Smooth muscle cell (in vitro differentiated cells): Measurements from ENCODE around the gene WDR55. TPM values are rescaled to one million over a fixed set of nuclear protein-coding genes. Genes with fewer than 3 reads are reported as not detected.

ENCODE experiments used
- DNase-seq: peaks from one replicate; lab custom pipeline; 2025; ENCODE audit not compliant: unreplicated experiment; lab: John Stamatoyannopoulos, UW
- H2AFZ ChIP-seq: fragments of 200-600 bp; sonication (generic); 2 replicates; pipeline ENCODE4 v1.6.0; 2016; ENCODE audit warnings: antibody characterized with exemption, low read depth, mild to moderate bottlenecking
- H3F3A ChIP-seq: fragments of 200-600 bp; sonication (generic); 2 replicates; pipeline ENCODE4 v1.6.0; 2017; ENCODE audit warnings: antibody characterized with exemption, low read depth
- H3K27ac ChIP-seq: fragments of 200-600 bp; sonication (generic); 2 replicates; pipeline ENCODE4 v1.5.1; 2016; ENCODE audit warnings: low read depth, mild to moderate bottlenecking
- H3K27me3 ChIP-seq: fragments of 200-600 bp; sonication (generic); 2 replicates; pipeline ENCODE4 v1.6.1; 2016; ENCODE audit warnings: low read depth, mild to moderate bottlenecking
- H3K36me3 ChIP-seq: fragments of 200-600 bp; sonication (generic); 2 replicates; pipeline ENCODE4 v1.5.1; 2016; ENCODE audit warnings: low read depth
- H3K4me1 ChIP-seq: fragments of 200-600 bp; sonication (generic); 2 replicates; pipeline ENCODE4 v1.5.1; 2016; ENCODE audit warnings: low read depth
- H3K4me2 ChIP-seq: fragments of 200-600 bp; sonication (generic); 2 replicates; pipeline ENCODE4 v1.6.0; 2016; ENCODE audit warnings: mild to moderate bottlenecking
- H3K4me3 ChIP-seq: fragments of 200-600 bp; sonication (generic); 2 replicates; pipeline ENCODE4 v1.5.1; 2016; ENCODE audit warnings: mild to moderate bottlenecking
- H3K79me2 ChIP-seq: fragments of 200-600 bp; sonication (generic); 2 replicates; pipeline ENCODE4 v1.6.0; 2016; ENCODE audit warnings: low read depth, mild to moderate bottlenecking
- H3K9ac ChIP-seq: fragments of 200-600 bp; sonication (generic); 2 replicates; pipeline ENCODE4 v1.6.0; 2016; ENCODE audit warnings: low read depth
- H3K9me3 ChIP-seq: fragments of 200-600 bp; sonication (generic); replicated peaks from 2 replicates; pipeline ENCODE4 v1.5.1; 2016; ENCODE audit warnings: low read depth
- H4K20me1 ChIP-seq: fragments of 200-600 bp; sonication (generic); 2 replicates; pipeline ENCODE4 v1.6.0; 2016; ENCODE audit warnings: low read depth
- WGBS: methylation state at CpG from one replicate; pipeline ENCODE4 v1.1.7; 2016; ENCODE audit warnings: low lambda C conversion rate; 5-methylcytosine and 5-hydroxymethylcytosine counted together
- polyA plus RNA-seq: library from polyadenylated mRNA; unstranded; fragments of >200 nt; fragmentation: Nextera tagmentation; extraction: Ambion mirVana; gene quantifications from 2 replicates; pipeline ENCODE4 v1.2.1, GENCODE V29; 2016
- total RNA-seq: library from RNA; depleted of rRNA; stranded (reverse); fragments of >200 nt; gene quantifications from 2 replicates; pipeline ENCODE4 v1.2.3, GENCODE V29; 2014
- TF ChIP-seq, protein P1 (sequence below): fragments of 200-600 bp; sonication (generic); IDR thresholded peaks from 2 replicates; pipeline ENCODE4 v1.5.1; 2017; ENCODE audit warnings: borderline replicate concordance, mild to moderate bottlenecking, antibody characterized with exemption; ENCODE audit not compliant: insufficient read depth, poor library complexity, severe bottlenecking

Gene WDR55
- total and polyA plus RNA-seq, 2 experiments from 2014 or later, result 14.2 to 20.6 TPM

DNA sequence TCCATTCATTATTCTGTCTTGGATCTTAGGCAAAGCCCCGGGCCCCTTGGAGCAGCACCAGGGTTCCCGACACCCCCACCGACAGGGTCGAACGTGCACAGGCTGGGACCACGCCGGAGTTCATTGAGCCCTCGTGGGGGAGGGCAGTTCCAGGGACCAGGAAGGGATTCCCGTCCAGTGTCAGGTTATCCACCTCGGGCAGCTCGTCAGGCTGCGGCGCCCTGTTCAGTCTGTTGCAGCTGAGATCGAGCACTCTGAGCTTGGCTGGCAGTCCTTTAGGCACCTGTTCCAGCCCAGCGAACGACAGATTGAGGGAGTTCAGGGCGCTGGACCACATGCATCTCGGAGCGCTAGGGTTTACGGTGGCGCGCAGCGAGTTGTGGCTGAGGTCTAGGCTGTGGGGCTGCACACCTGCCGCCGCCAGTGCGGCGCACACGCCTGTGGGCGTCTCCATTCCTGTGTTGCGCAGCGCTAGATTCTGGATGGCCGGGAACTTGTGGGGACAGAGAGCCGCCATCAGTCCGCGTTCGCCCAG is 32.8 kb upstream of the WDR55 start:
- DNase-seq, result no peak
- no peaks in the 10 kb centered on the region for H3K4me1 ChIP-seq
- no peaks in the 10 kb centered on the region for H3F3A ChIP-seq
- H3K27me3 ChIP-seq, result no peaks in the 10 kb centered on the region
- peaks cover 14% of the 10 kb centered on the region for H3K9me3 ChIP-seq
- H2AFZ ChIP-seq, result no peak overlapping the region
- H4K20me1 ChIP-seq, result no peaks in the 10 kb centered on the region
- no peak overlapping the region for H3K27ac ChIP-seq
- H3K4me3 ChIP-seq, result no peak overlapping the region
- TF ChIP-seq, protein P1, sequence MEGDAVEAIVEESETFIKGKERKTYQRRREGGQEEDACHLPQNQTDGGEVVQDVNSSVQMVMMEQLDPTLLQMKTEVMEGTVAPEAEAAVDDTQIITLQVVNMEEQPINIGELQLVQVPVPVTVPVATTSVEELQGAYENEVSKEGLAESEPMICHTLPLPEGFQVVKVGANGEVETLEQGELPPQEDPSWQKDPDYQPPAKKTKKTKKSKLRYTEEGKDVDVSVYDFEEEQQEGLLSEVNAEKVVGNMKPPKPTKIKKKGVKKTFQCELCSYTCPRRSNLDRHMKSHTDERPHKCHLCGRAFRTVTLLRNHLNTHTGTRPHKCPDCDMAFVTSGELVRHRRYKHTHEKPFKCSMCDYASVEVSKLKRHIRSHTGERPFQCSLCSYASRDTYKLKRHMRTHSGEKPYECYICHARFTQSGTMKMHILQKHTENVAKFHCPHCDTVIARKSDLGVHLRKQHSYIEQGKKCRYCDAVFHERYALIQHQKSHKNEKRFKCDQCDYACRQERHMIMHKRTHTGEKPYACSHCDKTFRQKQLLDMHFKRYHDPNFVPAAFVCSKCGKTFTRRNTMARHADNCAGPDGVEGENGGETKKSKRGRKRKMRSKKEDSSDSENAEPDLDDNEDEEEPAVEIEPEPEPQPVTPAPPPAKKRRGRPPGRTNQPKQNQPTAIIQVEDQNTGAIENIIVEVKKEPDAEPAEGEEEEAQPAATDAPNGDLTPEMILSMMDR, result no peak
- WGBS, result 95% methylated on average over 36 of the region's 36 CpGs
- H3K79me2 ChIP-seq, result no peaks in the 10 kb centered on the region
- H3K36me3 ChIP-seq, result no peaks in the 10 kb centered on the region
- no peak overlapping the region for H3K9ac ChIP-seq
- no peak overlapping the region for H3K4me2 ChIP-seq

DNA sequence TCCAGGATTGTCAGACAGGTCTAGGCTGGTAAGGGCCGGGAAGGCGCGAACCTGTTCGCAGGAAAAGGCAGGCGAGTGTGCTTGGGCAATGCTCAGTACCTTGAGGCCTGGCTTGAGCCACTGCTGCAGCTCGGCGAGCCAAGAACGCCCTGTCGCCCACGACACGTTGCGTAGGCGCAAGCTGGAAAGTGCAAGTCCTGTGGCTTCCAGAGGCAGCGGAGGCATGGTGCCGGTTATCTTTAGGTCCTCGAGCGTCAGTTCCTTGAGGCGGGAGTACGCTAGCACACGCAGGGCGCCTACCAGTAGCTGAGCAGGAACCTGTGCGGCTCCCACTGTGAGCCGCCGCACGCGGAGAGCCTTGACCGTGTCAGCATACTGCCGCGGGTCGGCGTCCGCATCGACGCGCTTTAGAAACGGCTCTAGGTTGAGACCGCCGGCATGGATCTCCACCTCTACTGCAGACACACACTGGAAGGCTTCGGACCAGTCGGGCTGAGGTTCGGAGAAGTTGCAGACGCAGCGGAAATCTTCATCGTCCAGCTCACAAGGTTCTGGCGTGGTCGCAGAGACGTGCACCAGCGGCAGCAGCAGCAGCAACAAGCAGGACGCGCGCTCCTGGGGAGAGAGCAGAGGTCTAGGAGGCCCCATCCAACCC is 32.2 kb upstream of the WDR55 start:
- Histone ChIP-seq H3K27me3 (no peaks in the 10 kb centered on the region), H3K4me3 (no peak overlapping the region), H3K9me3 (peaks cover 8% of the 10 kb centered on the region), H3K4me1 (no peaks in the 10 kb centered on the region), H3K36me3 (no peaks in the 10 kb centered on the region), H4K20me1 (no peaks in the 10 kb centered on the region), H3F3A (no peaks in the 10 kb centered on the region), H3K79me2 (no peaks in the 10 kb centered on the region), H2AFZ (no peak overlapping the region), H3K4me2 (no peak overlapping the region), H3K9ac (no peak overlapping the region), H3K27ac (no peak overlapping the region)
- TF ChIP-seq, protein P1, result no peak
- 96% methylated on average over 51 of the region's 51 CpGs for WGBS
- no peak for DNase-seq

DNA sequence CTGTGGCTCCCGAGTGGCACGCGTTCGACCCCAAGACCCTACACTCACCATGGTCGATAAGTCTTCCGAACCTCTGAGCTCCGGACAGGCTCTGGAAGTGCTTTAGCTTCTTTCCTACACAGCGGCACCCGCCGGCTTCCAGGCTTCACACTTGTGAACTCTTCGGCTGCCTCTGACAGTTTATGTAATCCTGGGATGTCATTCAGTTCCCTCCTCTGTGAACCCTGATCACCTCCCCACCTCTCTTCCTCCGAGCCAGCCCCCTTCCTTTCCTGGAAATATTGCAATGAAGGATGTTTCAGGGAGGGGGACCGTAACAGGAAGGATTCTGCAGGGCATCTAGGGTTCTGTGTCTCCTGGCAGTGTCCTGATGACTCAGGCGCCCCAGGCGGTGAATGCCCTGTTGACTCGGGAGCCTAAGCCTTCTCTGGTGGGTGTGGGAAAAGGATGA is 31.7 kb upstream of the WDR55 start, which contains the start of gene CD14:
TSS of gene CD14 (minus strand) at position 155 of the 451 bp plus-strand sequence. CDS start at position 51, 104 bp downstream.
- 86% methylated on average over 16 of the region's 16 CpGs for WGBS
- Histone ChIP-seq H3F3A (no peaks in the 10 kb centered on the region), H3K9me3 (peaks cover 7% of the 10 kb centered on the region), H3K4me2 (no peak within 1 kb of the TSS), H3K79me2 (no peaks in the 10 kb centered on the region), H3K9ac (no peak within 1 kb of the TSS), H3K27ac (no peak within 1 kb of the TSS), H3K4me3 (no peak within 1 kb of the TSS), H3K36me3 (no peaks in the 10 kb centered on the region), H4K20me1 (no peaks in the 10 kb centered on the region), H3K4me1 (no peaks in the 10 kb centered on the region), H3K27me3 (no peaks in the 10 kb centered on the region), H2AFZ (no peak within 1 kb of the TSS)
- TF ChIP-seq, protein P1, result no peak
- DNase-seq, result no peak

DNA sequence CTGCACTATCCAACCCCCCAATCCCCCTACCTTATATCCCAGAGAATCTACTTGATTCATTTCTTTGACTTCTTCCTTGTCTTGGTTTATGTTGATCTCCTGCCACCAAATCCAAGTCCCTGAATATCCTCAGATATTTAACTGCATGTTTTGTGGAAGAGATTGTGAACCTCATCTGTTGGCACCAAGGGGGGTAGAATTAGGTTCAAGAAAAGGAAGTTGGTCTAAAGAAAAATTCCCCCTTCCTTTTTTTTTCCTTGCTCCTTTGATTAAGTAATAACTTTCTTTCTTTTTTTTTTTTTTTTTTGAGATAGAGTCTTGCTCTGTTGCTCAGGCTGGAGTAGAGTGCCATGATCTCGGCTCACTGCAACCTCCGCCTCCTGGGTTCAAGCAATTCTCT is 31.2 kb upstream of the WDR55 start:
- no peaks in the 10 kb centered on the region for H3K4me1 ChIP-seq
- no peak overlapping the region for H3K4me3 ChIP-seq
- WGBS, result 100% methylated on average over 2 of the region's 2 CpGs

More for the DNA sequence above, 31.2 kb upstream of the WDR55 start:
- H3K27ac ChIP-seq, result no peak overlapping the region
- H3K36me3 ChIP-seq, result no peaks in the 10 kb centered on the region
- H3K79me2 ChIP-seq, result no peaks in the 10 kb centered on the region
- no peaks in the 10 kb centered on the region for H3F3A ChIP-seq
- no peak for DNase-seq
- H3K27me3 ChIP-seq, result no peaks in the 10 kb centered on the region
- TF ChIP-seq, protein P1, result no peak
- peaks cover 6% of the 10 kb centered on the region for H3K9me3 ChIP-seq
- H4K20me1 ChIP-seq, result no peaks in the 10 kb centered on the region
- H2AFZ ChIP-seq, result no peak overlapping the region
- no peak overlapping the region for H3K4me2 ChIP-seq
- H3K9ac ChIP-seq, result no peak overlapping the region
